NCI-H524 treated with DMSO at 0.1 percent for 48 hours (cell line): ENCODE data around the gene NDUFA8.

ENCODE experiments used
- DNase-seq: peaks from one replicate; lab custom pipeline; 2025; lab: John Stamatoyannopoulos, UW

The NDUFA8 gene

DNA sequence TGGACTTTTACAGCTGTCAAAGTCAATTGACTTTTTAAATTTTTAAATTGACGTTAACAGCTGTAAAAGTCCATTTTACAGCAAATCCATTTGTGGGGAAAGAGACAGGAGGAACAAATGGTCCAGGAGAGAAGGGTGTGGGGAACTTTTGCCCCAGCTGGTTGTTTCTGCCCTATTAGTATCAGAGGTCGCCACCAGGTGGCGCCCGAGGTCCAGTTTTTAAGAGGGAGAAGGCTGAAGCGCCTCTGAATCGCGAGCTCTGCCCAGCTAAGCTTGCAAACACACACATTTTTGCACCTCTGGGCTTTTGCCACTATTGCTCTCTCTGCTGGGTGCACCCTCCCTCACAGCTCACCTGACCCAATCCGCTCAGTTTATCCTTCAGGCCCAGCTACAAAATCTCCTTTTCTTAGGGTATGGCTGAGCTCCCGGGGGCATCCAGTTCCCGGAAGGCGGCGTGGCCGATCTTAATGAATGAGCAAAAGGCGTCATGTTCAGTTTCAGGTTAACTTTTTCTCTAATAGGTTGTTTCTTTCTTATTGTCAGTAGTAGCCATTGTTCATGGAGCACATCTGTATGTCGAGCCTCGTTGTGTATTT, 60.2 kb downstream of the NDUFA8 start:
- DNase-seq = no peak

DNA sequence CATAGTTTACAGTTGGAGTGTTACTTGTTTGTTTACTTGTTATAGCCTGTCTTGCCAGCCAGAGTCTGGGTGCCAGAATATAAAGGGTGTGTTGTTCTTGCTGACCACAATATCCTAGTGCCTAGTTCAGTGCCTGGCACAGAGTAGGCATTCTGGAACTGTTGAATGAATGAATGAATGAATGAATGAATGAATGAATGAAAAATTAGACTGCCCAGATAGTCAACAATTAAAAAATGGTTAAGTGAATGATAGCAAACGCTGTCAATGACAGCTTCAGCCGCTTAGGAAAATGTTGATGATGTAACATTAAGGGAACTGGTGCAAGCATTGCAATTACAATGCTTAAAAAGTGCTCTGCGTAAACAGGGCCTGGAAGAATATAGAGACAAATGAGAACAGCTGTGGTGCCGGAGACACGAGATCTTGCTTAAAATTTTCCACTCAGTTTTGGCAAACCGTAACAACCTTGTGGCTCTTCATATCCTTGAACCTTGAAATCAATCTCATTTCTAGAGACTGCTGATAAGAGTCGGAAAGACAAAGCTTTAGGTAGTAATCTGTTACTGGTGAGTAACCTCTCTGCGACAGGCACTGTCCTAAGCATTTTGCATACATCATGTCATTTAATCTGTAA, 61.8 kb downstream of the NDUFA8 start:
- no peak for DNase-seq

DNA sequence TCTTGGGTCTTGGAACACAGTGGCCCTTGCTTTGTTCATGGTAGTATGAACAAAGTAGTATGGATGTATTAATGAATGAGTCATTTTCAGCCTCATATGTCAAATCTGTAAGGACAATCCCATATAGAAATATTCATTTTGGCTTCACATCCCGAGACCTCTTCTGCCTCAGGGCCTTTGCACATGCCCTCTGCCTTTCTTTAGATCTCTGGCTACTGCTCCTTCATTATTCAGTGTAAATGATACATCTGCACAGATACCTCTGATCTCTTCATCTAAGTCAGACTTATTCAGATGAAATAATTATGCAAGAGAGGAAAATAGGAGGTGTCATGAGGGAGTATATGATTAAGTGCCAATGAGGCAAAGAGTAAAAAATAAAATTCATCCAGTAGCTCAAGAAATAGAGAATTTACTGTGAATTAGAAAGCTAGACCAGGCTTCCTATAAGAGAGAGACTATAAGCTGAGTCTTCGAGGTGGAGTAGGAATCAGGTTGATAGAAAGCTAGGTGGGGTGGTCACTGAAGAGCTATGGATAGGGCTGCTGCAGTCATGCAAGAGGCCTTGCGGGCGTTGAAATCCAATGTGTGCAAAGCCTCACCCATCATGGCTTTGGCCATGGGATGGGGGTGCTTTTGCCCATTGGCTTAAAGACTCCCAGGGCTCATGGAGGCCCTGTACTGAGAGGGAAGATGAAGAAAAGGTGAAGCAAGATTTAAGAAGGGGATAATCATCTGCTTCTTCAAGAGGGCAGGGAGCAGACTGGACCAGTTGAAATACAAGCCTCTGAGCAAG, 62.8 kb downstream of the NDUFA8 start:
- DNase-seq = no peak

DNA sequence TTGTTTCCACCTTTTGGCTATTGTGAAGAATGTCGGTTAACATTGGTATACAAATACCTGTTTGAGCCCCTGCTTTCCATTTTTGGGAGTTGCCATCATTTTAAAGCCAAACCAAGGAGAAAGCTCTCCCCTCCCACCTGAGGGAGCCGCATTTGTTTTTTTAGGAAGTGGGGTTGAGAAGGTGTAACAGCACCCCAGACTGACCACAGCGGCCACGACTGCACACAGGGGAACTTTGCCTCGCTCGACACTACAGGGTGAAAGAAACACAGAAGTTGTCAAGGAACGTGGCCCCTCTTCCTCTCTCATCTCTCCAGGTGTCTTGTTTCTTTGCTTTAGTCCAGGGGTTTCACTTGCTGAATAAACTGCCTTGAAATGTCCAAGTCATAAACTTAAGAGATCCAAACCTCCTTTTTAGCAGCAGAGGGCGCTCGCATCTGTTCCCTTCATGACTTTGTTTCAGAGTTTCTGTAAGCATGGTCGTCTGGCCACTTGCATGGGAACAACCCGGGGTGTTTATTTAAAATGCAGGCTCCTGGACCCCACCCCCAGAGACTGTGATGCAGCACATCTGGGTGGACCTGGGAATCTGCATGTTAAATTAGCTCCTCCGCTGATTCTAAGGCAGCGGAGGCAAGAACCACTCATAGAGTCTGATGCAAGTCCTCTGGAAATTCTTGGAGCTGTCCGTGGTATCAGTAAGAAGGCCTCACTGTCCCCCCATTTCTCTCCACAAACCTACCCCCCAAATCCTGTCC, 64.4 kb downstream of the NDUFA8 start:
- peak; percentile 33 for DNase-seq
